K562 (cell line): ENCODE measurements around the gene ARPC1A. TPM values are rescaled to one million over a fixed set of nuclear protein-coding genes. Genes with fewer than 3 reads are reported as not detected.

ENCODE experiments used
- E2F8 ChIP-seq: fragments of 450-650 bp; IDR thresholded peaks from 2 replicates; pipeline ENCODE4 v1.7.1; 2018; ENCODE audit warnings: mild to moderate bottlenecking, low read depth; ENCODE audit not compliant: partially characterized antibody
- MGA ChIP-seq: fragments of 450-650 bp; IDR thresholded peaks from 2 replicates; pipeline ENCODE4 v1.6.1; 2016; ENCODE audit warnings: mild to moderate bottlenecking, moderate library complexity
- RAD51 ChIP-seq: fragments of 450-650 bp; IDR thresholded peaks from 2 replicates; pipeline ENCODE4 v1.7.1; 2016; ENCODE audit warnings: low read depth, mild to moderate bottlenecking, borderline replicate concordance
- TRIM25 ChIP-seq: fragments of 450-650 bp; IDR thresholded peaks from 2 replicates; pipeline ENCODE4 v1.7.0; 2016; ENCODE audit warnings: borderline replicate concordance
- U2AF1 ChIP-seq: fragments of 200-400 bp; formaldehyde crosslinking; optimal IDR thresholded peaks from 2 replicates; pipeline ENCODE3; 2017; ENCODE audit warnings: mild to moderate bottlenecking, low read depth, low read length, moderate library complexity
- polyA plus RNA-seq, 8 experiments: library from polyadenylated mRNA; depleted of rRNA in 4 of 8; stranded (reverse) in 5 of 8; unstranded in 3 of 8; fragments of >200 nt; fragmentation: Nextera tagmentation in 2 of 8; fragmentation: Illumina TruSeq in 1 of 8; extraction: Ambion mirVana in 2 of 8; extraction: Trizol in 1 of 8; gene quantifications; 2 replicates each; pipeline versions ENCODE4 v1.2.1 to v1.2.3, GENCODE V29; 2011 to 2014; ENCODE audit warnings: inconsistent platforms in 1 of 8, missing spikeins in 1 of 8
- total RNA-seq, 7 experiments: library from RNA; depleted of rRNA in 6 of 7; stranded (reverse); fragments of >200 nt in 6 of 7; fragmentation: Illumina TruSeq in 2 of 7; extraction: Trizol in 2 of 7; gene quantifications; 2 replicates each; pipeline versions ENCODE4 v1.2.1 to v1.2.3, GENCODE V29; 2011 to 2021; ENCODE audit warnings: low replicate concordance in 1 of 7
- TF ChIP-seq, protein P1 (sequence below), 2 experiments: fragments of 450-650 bp in 1 of 2; IDR thresholded peaks; 2 replicates each; pipeline ENCODE4 v1.6.1; 2011 to 2017; ENCODE audit warnings: low read depth in 2 of 2, antibody characterized with exemption in 1 of 2, borderline replicate concordance in 1 of 2, low read length in 1 of 2, mild to moderate bottlenecking in 1 of 2, mixed read lengths in 1 of 2; ENCODE audit not compliant: control insufficient read depth in 1 of 2

ARPC1A gene
- total and polyA plus RNA-seq, 9 of the 15 experiments (the other 6 are each of a cell fraction or from before 2014, with no cell fraction given) = 39.5 to 151 (median 86.1) TPM

GRCh38 chr7:99375070-99375807 lies 49.5 kb downstream of the ARPC1A start (continued):
- TF ChIP-seq E2F8 (no peak), MGA (no peak), RAD51 (no peak), U2AF1 (no peak), TRIM25 (no peak)
- TF ChIP-seq, protein P1, sequence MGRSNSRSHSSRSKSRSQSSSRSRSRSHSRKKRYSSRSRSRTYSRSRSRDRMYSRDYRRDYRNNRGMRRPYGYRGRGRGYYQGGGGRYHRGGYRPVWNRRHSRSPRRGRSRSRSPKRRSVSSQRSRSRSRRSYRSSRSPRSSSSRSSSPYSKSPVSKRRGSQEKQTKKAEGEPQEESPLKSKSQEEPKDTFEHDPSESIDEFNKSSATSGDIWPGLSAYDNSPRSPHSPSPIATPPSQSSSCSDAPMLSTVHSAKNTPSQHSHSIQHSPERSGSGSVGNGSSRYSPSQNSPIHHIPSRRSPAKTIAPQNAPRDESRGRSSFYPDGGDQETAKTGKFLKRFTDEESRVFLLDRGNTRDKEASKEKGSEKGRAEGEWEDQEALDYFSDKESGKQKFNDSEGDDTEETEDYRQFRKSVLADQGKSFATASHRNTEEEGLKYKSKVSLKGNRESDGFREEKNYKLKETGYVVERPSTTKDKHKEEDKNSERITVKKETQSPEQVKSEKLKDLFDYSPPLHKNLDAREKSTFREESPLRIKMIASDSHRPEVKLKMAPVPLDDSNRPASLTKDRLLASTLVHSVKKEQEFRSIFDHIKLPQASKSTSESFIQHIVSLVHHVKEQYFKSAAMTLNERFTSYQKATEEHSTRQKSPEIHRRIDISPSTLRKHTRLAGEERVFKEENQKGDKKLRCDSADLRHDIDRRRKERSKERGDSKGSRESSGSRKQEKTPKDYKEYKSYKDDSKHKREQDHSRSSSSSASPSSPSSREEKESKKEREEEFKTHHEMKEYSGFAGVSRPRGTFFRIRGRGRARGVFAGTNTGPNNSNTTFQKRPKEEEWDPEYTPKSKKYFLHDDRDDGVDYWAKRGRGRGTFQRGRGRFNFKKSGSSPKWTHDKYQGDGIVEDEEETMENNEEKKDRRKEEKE (IDR thresholded peaks at IDR 0.05; ENCODE audit: borderline replicate concordance in 1 of 2, control insufficient read depth in 1 of 2, low read depth in 2 of 2, low read length in 1 of 2) = no peak
